RWPE2 (cell line): ENCODE results near the gene SULF2.

Experiments
- ATAC-seq: fragments of 200-7000 bp; cut with Tn5 transposase; 3 replicates; pipeline ENCODE4 v1.9.1; 2021; ENCODE audit warnings: low read depth
- DNase-seq: peaks from one replicate; pipeline ENCODE4 v3.0.0-alpha.2; 2020; ENCODE audit warnings: low spot score
- H3K27ac ChIP-seq: fragments of 450-650 bp; 2 replicates; pipeline ENCODE4 v1.5.1; 2017; ENCODE audit warnings: mild to moderate bottlenecking; ENCODE audit not compliant: poor library complexity, severe bottlenecking
- H3K27me3 ChIP-seq: fragments of 250-450 bp; sonication (Bioruptor Pico); 2 replicates; pipeline ENCODE4 v1.5.1; 2021; ENCODE audit warnings: mild to moderate bottlenecking, moderate library complexity; ENCODE audit not compliant: insufficient read depth, poor library complexity, severe bottlenecking
- H3K36me3 ChIP-seq: fragments of 250-450 bp; sonication (Bioruptor Pico); 2 replicates; pipeline ENCODE4 v1.5.1; 2020; ENCODE audit warnings: low read depth, mild to moderate bottlenecking, moderate library complexity
- H3K4me1 ChIP-seq: fragments of 250-450 bp; sonication (Bioruptor Pico); 2 replicates; pipeline ENCODE4 v1.5.1; 2021; ENCODE audit warnings: mild to moderate bottlenecking, moderate library complexity; ENCODE audit not compliant: insufficient read depth, poor library complexity, severe bottlenecking
- H3K4me3 ChIP-seq: fragments of 250-450 bp; sonication (Bioruptor Pico); 2 replicates; pipeline ENCODE4 v1.5.1; 2021; ENCODE audit warnings: mild to moderate bottlenecking, moderate library complexity; ENCODE audit not compliant: severe bottlenecking
- H3K9me3 ChIP-seq: fragments of 250-450 bp; sonication (Bioruptor Pico); 2 replicates; pipeline ENCODE4 v1.5.1; 2021; ENCODE audit warnings: mild to moderate bottlenecking, moderate library complexity; ENCODE audit not compliant: severe bottlenecking
- CTCF ChIP-seq: fragments of 450-650 bp; IDR thresholded peaks from one replicate; pipeline ENCODE4 v1.5.1; 2017; ENCODE audit warnings: mild to moderate bottlenecking, moderate library complexity; ENCODE audit not compliant: poor library complexity, severe bottlenecking

SULF2 gene

GRCh38 chr20:47700327-47700726 is 85.0 kb downstream of the SULF2 start:
- Histone ChIP-seq H3K27ac (no peak overlapping the region), H3K9me3 (no peaks in the 10 kb centered on the region), H3K4me1 (peaks cover 4% of the 10 kb centered on the region), H3K4me3 (no peak overlapping the region), H3K27me3 (no peaks in the 10 kb centered on the region), H3K36me3 (peaks cover 75% of the 10 kb centered on the region)
- TF ChIP-seq CTCF, result no peak
- no peak for ATAC-seq
- no peak for DNase-seq

GRCh38 chr20:47699818-47700217 is 85.5 kb downstream of the SULF2 start:
- H3K4me3 ChIP-seq, result no peak overlapping the region
- H3K36me3 ChIP-seq, result peaks cover 77% of the 10 kb centered on the region
- ATAC-seq (no peak), DNase-seq (no peak)
- no peaks in the 10 kb centered on the region for H3K27me3 ChIP-seq
- H3K27ac ChIP-seq, result no peak overlapping the region
- H3K4me1 ChIP-seq, result no peaks in the 10 kb centered on the region
- TF ChIP-seq CTCF, result no peak
- no peaks in the 10 kb centered on the region for H3K9me3 ChIP-seq

- Histone ChIP-seq H3K27ac (no peak overlapping the region), H3K9me3 (no peaks in the 10 kb centered on the region), H3K4me1 (no peaks in the 10 kb centered on the region), H3K36me3 (peaks cover 89% of the 10 kb centered on the region), H3K27me3 (no peaks in the 10 kb centered on the region), H3K4me3 (no peak overlapping the region)
- ATAC-seq (no peak), DNase-seq (no peak)
- no peak for TF ChIP-seq CTCF
These were observed 87.1 kb downstream of the SULF2 start for GRCh38 chr20:47698142-47698541.

- H3K9me3 ChIP-seq, result peaks cover 9% of the 10 kb centered on the region
- no peak for DNase-seq
- TF ChIP-seq CTCF, result no peak
- H3K27me3 ChIP-seq, result no peaks in the 10 kb centered on the region
- no peak overlapping the region for H3K27ac ChIP-seq
- no peaks in the 10 kb centered on the region for H3K4me1 ChIP-seq
- H3K4me3 ChIP-seq, result no peak overlapping the region
- ATAC-seq, result no peak
- H3K36me3 ChIP-seq, result peaks cover 89% of the 10 kb centered on the region
These were observed 88.4 kb downstream of the SULF2 start for GRCh38 chr20:47696856-47697255.

- no peak for TF ChIP-seq CTCF
- H3K4me3 ChIP-seq, result no peak overlapping the region
These were observed 91.1 kb downstream of the SULF2 start for GRCh38 chr20:47694021-47694818.

More at GRCh38 chr20:47694021-47694818, 91.1 kb downstream of the SULF2 start:
- Histone ChIP-seq H3K36me3 (peaks cover 85% of the 10 kb centered on the region), H3K27me3 (no peaks in the 10 kb centered on the region), H3K9me3 (peaks cover 12% of the 10 kb centered on the region), H3K27ac (no peak overlapping the region), H3K4me1 (no peaks in the 10 kb centered on the region)
- ATAC-seq, result no peak
- DNase-seq, result no peak
